Brain pericyte (primary cell): Measurements from ENCODE around the gene TMEM222.
"Not testable (repeated sequence)": the region's sequence is repeated elsewhere in the genome, so short reads cannot be mapped to it uniquely, and the experiment has no call there.

Experiments used
- DNase-seq: peaks from one replicate; pipeline ENCODE4 v3.0.0-alpha.2; 2012; ENCODE audit warnings: low read depth, low spot score

The TMEM222 gene, protein sequence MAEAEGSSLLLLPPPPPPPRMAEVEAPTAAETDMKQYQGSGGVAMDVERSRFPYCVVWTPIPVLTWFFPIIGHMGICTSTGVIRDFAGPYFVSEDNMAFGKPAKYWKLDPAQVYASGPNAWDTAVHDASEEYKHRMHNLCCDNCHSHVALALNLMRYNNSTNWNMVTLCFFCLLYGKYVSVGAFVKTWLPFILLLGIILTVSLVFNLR

DNA sequence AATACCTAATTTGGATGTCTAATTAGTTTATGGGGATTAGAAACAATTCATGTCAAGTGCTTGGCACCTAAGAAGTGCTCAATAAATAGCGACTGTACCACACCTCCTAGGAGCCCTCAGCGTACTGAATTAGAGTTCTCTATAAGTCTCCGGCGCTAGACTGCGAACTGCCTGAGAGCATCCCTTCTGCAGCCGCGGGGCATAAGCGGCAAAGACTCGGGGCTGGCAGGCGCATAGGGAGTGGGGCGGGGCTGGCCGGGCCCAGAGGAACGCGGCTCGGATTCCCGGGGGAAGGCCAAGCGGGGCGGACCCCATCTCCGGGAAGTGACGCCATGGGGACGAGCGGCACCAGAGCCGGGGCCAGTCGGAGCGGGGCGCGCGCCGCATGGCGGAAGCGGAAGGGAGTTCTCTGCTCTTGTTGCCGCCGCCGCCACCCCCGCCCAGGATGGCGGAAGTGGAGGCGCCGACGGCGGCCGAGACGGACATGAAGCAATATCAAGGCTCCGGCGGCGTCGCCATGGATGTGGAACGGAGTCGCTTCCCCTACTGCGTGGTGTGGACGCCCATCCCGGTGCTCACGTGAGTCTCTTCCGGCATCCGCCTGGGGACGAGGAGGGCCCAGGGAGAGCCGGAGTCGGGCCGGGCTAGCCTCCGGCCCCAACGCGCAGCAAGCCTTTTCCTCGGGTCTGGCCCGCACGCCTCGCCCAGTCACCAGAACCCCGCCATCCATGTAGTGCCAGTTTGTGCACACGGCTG lies at the start of gene TMEM222:
TMEM222 (plus strand) TSS at position 351 of the 756 bp plus-strand sequence; CDS start at position 386, 35 bp downstream.
- peak; percentile 88 for DNase-seq

DNA sequence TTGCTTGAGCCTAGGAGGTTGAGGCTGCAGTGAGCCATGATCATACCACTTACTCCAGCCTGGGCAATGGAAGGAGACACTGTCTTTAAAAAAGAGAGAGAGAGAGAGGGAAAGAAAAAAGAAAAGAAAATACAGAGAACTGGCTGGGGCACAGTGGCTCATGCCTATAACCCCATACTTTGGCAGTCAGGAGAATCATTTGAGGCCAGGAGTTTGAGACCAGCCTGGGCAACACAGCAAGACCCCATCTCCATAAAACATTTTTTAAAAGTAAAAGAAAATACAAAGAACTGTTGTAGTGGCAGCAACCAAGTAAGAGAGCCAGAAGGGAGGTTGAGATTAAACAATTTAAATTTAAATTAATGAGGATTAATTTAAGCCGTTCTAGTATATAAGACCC lies 47.8 kb upstream of the TMEM222 start:
- DNase-seq: no peak

DNA sequence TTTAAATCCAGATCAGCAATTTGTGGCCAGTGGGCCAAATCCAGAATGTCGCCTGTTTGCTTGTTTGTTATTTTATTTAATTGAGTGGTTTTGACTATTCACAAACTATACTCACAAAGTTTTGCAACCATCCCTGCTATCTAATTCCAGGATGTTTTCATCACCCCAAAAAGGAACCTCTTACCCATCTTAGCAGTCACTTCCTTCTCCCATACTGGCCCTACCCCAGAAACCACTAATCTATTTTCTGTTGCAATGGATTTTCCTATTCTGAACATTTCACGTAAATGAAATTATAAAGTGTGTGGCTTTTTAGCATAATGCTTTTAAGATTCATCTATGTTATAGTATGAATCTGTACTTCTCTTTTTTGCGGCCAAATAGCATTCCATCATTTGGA lies 46.3 kb upstream of the TMEM222 start:
- no peak for DNase-seq

DNA sequence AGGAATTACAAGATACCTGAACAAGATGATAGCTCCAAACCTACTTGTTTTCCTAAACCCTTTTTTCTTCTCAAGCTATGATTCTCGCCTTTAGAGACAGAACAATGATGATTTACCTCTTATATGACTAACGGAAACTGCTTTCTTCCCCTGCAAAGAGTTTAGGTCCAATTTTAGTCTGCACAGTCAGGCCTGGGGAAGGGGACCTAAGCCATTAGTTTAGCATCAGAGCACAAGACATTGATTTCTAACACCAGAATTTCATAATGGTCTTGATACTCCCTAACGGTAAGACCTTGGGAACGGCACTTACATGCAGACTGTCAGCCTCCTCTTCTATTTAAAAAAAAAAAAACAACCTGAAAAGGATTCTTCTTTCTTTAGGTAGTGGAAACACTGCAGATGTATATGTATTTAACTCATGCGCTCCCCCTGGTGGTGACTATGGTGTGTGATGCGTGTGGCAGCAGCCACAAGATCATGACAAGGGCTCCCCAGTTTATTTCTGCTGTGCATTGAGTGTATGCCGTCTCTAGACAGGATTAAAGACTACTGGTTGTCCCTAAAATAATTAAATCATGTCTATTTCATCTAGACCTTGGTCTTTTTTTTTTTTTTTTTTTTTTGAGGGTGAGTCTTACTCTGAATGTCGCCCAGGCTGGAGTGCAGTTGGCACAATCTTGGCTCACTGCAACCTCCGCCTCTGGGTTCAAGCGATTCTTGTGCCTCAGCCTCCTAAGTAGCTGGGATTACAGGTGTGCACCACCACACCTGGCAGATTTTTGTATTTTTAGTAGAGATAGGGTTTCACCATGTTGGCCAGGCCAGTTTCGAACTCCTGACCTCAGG lies 37.3 kb upstream of the TMEM222 start:
- DNase-seq: no peak

DNA sequence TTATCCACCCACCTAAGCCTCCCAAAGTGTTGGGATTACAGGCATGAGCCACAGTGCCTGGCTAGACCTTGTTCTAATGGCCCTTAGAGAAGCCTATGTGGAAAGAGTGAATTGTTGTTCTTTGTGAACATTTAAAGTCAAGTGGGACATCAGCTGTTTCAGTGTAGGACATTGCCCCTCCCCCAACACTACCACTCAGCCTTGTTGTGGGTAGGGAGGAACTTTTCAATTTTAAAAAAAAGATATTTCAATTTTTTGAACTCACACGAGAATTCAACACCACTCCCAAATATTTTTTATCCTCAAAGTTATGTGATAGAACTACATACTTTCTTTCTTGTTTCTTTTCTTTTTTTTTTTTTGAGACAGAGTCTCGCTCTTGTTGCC lies 36.7 kb upstream of the TMEM222 start:
- no peak for DNase-seq

DNA sequence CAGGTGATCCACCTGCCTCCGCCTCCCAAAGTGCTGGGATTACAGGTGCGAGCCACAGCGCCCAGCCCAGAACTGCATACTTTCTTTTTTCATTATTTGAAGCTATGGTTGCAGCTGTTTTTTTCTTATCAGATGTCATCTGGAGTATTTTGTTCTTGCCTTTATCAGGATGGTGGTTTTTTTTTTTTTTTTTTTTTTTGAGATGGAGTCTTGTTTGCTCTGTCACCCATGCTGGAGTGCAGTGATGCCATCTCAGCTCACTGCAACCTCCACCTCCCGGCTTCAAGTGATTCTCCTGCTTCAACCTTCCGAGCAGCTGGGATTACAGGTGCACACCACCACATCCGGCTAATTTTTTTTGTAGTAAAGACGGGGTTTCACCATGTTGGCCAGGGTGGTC lies 36.1 kb upstream of the TMEM222 start:
- not testable (repeated sequence) for DNase-seq

DNA sequence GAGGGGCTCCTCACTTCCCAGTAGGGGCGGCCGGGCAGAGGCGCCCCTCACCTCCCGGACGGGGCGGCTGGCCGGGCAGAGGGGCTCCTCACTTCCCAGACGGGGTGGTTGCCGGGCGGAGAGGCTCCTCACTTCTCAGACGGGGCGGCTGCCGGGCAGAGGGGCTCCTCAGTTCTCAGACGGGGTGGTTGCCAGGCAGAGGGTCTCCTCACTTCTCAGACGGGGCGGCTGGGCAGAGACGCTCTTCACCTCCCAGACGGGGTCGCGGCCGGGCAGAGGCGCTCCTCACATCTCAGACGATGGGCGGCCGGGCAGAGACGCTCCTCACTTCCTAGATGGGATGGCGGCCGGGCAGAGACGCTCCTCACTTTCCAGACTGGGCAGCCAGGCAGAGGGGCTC lies 32.8 kb upstream of the TMEM222 start:
- DNase-seq: not testable (repeated sequence)

DNA sequence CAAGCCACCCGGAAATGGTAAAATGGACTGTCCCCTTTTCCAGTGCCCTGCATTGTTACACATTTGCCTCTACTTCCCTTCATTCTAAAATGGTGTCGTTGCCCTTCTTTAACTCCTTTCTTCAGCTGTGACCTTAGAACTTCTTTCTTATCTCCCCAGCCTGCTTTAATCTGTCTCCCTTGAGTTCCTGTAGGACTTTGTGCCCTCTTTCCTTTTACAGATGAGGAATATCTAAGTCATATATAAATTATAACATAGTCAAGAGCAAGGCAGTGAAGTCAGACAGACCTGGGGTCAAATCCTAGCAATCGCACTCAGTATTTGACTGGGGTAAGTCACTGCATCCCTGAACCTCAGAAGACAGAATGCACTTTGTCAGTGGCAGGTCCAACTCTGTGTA lies 31.4 kb upstream of the TMEM222 start:
- no peak for DNase-seq

DNA sequence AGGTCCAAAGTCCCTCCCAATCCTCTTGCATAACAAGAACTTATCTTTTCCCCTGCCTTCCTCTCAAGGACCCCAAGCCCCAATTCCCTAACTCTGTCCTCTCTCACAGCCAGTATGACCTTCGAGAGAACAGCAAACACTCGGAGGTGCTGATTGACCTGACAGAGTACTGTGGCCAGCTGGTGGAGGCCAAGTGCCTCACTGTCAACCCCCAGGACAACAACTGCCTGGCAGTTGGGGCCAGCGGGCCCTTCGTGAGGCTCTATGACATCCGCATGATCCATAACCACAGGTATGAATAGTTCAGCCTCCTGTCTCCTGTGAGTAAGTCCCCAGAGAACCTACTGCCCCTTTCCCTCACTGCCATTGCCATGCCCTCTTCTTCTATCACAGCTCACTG lies 29.9 kb upstream of the TMEM222 start:
- no peak for DNase-seq

DNA sequence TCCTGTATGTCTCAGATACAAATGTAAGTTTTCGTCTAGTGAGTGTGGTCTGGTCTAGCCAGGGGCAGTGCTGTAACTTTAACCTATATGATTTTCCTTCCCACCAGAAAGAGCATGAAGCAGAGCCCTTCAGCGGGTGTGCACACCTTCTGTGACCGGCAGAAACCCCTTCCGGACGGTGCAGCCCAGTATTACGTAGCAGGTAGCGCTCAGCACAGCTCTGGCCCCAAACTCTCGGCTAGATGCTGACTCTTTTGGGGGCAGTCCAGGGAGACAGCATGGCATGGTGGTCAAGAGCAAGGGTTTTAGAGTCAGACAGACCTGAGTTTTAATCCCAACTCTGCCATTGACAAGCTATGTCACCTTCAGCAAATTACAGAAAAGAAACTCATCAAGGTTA lies 28.0 kb upstream of the TMEM222 start:
- DNase-seq: no peak

DNA sequence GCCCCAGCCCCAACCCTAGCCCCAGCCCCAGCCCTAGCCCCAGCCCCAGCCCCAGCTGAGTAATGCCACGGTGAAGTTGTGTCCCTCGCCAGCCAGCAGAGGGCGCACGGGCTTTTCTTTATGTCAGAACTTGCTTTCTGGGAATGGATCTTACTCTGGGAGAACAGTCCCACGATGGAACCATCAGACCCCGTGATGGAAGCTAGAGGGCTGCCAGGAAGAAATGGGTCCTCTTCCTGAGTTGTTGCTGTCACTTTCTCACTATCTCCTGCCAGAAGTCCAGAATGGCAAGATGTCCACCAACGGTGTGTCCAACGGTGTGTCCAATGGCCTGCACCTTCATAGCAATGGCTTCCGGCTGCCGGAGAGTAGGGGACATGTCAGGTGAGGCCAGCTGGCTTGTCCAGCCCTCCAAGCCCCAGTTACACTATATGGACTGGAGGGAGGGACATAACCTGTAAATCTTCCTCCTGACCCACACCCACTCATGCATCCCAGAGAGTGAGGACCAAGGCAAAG lies 25.1 kb upstream of the TMEM222 start:
- no peak for DNase-seq

DNA sequence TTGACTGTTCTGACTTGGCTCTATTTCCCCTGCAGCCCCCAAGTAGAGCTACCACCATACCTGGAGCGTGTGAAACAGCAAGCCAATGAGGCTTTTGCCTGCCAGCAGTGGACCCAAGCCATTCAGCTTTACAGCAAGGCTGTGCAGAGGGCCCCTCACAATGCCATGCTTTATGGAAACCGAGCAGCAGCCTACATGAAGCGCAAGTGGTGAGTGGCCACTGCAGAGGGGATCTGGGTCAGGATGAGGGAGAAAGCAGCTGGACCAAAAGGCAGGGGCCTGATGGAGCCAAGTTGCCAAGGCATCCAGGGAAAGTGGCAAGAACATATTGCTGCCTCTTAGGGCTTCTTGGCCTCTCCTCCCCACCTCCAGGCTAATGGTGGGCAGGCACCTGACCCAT lies 24.1 kb upstream of the TMEM222 start:
- no peak for DNase-seq

DNA sequence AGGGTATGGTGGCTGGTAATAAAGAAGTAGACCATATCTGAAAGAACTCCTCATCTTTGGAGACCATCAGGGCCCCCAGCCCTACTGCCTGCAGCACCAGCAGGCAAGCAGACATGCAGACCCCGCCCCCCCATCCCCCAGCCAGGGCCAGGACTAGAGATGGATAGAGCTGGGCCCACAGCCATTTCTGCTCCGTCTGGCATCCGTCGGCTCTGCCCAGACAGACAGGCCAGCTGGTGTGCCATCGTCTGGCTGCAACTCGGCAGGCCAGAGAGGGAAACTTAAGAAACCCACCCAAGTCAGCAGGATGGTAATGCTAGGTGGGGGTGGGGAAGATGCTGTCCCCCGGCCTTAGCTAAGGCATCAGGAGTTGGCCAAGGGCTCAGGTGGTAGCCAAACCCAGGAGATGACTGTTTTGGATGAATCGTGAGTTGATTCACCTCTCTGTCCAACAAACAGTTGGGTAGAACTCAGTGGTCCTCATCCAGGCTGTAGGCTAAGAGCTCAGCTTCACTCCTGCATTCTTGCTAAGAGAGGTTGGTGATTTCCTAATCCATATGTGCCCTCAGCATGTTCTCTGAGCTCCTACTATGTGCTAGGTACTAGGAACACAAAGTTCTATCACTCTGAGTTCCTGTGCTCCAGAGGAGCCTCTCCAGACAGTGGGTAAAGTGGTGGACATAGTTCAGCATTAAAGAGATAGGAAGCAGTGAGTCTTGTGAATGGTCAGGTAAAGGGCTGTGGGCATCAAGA lies 23.2 kb upstream of the TMEM222 start:
- no peak for DNase-seq

DNA sequence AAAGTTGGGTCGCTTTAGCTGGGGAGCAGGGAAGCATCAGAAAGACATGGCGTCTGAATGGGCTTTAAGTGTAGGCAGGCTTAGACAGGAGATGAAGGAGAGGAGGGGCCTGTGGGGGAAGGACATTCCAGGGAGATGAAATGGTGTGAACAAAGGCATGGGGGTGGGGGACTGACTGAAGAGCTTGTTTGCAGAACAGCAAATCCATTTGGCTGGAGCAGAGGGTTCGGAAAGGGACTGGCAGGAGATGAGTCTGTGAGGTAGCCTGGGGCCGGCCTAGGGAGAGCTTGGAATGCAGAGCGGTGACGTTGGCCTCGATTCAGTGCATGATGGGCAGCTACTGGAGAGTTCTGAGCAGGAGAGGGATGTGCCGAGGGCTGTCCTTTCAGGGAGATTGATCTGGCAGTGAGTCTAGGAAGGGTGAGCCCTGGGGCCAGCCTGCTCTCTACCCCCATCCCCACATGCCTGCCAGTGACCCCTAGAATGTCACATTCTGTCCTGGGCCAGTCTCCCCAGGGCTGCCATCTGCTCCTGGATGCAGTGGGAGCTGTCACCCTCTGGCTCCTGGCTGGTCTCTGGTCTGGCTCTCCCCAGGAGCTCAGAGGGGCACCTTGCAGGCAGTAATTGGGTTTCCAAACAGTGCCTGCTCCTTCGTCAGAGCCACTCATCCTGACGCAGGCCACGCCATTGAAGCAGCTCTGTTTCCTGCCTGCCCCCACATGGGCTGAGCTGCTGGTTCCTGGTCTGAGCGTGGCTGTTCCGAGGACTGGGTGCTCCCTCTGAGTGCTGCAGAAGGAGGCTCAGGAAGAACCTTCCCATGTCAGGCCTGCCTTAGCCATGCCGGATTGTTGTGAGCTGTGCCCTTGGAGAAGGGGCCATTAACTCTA lies 22.3 kb upstream of the TMEM222 start:
- DNase-seq: peak; percentile 67

DNA sequence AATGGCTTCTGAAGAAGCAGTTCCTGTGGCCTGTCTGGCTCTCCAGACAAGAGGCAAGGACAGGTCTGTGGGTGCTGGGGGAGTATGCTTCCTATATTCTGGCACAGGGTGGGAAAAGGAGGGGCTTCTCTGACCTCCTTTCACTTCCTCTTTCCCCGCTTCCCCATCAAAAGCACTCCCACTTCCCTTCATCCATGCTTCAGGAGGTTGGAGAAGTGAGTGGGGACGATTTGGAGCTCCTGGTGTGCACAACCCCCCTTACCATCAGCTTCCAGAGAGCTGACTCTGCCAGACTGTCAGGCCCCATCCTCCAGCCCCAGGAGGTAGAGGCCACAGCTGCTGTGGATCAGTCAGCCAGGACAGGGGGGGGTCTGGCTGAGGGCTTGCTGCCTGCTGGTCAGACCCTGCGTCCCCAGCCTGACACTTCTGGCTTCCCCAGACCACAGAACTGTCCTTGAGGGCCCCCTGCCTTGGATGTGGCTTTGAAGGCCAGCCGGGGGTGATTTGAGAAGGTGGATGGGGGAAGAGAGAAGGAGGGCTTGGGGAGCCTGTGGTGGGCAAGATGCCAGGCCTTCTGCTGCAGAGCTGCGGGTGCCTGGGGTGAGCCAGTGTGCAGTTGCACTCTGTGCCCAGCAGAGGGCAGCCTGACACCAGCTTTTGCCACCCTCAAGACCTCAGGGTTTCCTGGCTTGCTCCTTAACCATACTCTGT lies 21.5 kb upstream of the TMEM222 start:
- peak; percentile 95 for DNase-seq

DNA sequence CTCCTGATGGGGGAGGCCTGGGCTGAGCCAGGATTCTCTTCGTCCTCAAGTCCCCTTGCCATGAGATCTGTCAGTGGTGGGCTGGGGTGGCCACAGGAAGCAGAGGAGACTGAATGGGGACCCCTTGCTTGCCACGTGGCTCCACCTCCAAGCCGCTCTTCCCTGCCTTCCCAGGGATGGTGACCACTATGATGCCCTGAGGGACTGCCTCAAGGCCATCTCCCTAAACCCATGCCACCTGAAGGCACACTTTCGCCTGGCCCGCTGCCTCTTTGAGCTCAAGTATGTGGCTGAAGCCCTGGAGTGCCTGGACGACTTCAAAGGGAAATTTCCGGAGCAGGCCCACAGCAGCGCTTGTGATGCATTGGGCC lies 20.9 kb upstream of the TMEM222 start:
- DNase-seq: no peak

DNA sequence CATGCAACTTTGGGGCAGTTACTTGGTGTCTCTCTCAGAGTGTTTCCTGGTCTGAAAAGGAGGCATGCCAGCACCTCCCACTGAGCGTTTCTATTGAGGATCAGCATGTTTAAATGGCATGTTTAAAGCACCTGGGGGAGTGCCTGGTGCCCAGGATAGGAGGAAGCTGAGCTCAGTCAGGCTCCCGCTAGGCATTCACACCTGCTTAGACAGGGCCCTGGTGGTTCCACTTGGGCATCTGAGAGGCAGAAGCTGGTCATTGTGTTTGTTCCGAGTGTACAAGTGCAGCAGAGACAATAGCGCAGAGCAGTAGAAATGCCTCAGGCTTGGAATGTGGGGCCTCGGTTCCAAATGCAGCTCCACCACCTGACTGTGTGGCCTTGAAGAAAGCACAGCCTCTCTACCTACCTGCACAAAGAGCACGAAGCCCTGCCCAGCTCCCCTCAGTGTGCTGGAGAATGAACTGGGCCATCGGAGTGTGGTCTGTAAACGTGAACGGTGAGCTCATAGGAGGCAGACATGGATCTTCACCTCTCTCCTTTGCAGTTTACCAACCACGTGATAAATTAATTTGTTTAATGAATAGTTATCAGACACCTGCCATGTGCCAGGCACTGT lies 20.3 kb upstream of the TMEM222 start:
- DNase-seq: no peak

DNA sequence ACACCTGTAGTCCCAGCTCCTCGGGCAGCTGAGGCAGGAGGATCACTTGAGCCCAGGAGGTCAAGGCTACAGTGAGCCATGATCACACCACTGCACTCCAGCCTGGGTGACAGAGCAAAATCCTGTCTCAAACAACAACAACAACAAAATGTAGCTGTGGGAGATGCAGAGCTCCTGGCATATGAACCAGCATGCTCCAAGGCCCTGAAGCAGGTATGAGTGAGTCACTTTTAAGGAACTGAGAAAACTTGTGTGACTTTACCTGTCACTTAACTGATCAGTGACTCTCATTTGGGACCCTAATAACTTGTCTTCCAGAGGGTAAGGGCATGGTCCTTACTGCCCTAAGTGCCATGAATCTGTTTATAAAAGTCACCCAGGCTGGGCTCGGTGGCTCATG lies 19.4 kb upstream of the TMEM222 start:
- no peak for DNase-seq

DNA sequence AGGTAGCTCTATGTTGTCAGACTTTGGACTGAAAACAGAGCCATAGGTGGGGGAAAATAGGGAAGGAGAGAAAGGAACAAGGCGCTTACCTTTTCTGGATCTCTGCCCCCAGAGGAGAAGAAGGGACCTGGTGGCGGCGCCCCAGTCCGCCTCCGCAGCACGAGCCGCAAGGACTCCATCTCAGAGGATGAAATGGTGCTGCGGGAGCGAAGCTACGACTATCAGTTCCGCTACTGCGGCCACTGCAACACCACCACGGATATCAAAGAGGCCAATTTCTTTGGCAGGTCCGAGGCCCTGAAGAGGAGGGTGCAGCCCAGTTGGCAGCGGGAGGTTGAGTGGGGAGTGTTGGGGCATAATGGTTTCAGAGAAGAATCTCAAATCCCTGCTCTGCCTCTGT lies 18.5 kb upstream of the TMEM222 start:
- DNase-seq: no peak

DNA sequence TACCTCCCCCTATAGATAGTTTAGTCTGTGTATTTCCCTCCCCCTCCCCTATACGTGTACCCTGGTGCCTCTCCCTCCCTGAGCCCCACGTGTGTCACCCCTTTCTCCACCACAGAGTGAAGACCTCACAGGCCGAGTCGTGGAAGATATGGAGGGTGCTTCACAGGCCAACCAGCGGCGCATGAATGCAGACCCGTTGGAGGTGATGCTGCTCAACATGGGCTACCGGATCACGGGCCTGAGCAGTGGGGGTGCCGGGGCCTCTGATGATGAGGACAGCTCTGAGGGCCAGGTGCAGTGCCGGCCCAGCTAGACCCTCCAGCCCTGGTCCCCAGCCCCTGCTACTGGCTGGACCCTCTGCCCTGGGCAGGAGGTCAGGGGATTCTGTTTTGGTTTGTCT lies 15.9 kb upstream of the TMEM222 start:
- no peak for DNase-seq
